ENCODE data around the gene IYD. TPM values are rescaled to one million over a fixed set of nuclear protein-coding genes. Genes with fewer than 3 reads are reported as not detected.

Gene IYD, protein sequence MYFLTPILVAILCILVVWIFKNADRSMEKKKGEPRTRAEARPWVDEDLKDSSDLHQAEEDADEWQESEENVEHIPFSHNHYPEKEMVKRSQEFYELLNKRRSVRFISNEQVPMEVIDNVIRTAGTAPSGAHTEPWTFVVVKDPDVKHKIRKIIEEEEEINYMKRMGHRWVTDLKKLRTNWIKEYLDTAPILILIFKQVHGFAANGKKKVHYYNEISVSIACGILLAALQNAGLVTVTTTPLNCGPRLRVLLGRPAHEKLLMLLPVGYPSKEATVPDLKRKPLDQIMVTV
- total RNA-seq, result under 0.01 TPM in 1 of 2 replicates, not detected in the other

DNA sequence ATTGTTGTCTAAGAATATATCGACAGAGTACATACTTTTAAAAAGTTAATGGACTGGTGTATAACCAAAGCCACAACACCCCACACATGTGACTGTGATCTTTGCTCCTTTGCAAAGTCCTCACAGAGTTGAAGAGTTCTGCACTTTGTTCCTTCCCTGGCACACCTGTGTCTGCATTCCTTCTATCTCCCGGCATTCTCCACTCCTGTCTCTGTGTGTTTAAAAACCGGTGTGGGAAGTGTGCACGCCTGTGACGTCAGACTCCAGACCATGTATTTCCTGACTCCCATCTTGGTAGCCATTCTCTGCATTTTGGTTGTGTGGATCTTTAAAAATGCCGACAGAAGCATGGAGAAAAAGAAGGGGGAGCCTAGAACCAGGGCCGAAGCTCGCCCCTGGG is at the start of gene IYD:
Gene IYD (plus strand): TSS at position 251 of the 400 bp plus-strand sequence. CDS start 20 bp downstream, at position 271.

Other genes starting within 250 kb of the IYD start
- gene PPP1R14C, start 226.0 kb upstream of the IYD start, total RNA-seq, result 89.9 and 169 TPM in 2 replicates
- 9.9 and 14.9 TPM in 2 replicates for gene PLEKHG1, start 230.9 kb downstream of the IYD start, total RNA-seq